Stimulated activated CD8-positive, alpha-beta memory T cell treated with anti-CD3 and anti-CD28 coated beads, Interleukin-7, amount 100 ng/mL, for 1 hour (primary cell): ENCODE results near the gene PPWD1.

Experiments used
- DNase-seq, 2 donors: peaks; one replicate each; pipeline ENCODE4 v3.0.0-alpha.2; 2020; ENCODE audit warnings: low read depth in 2 of 2

The PPWD1 gene

DNA sequence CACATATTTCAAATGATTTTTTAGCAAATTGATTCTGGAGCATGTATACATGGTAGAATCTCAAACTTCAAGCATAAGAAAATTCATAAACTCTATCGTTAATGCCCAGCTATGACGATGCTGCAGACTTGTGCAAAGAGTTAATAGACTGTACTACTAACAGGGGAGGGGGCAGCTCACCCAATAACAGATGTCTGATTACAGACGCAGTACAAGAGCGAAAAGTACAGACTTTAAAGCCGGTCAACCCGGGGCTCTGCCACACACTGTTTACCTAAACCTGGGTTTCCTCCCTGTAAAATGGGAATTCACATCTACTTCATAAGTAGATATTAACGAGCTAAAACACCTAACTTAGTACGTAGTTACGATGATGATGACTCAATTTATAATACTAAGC is 60.4 kb downstream of the PPWD1 start:
- no peak for DNase-seq

DNA sequence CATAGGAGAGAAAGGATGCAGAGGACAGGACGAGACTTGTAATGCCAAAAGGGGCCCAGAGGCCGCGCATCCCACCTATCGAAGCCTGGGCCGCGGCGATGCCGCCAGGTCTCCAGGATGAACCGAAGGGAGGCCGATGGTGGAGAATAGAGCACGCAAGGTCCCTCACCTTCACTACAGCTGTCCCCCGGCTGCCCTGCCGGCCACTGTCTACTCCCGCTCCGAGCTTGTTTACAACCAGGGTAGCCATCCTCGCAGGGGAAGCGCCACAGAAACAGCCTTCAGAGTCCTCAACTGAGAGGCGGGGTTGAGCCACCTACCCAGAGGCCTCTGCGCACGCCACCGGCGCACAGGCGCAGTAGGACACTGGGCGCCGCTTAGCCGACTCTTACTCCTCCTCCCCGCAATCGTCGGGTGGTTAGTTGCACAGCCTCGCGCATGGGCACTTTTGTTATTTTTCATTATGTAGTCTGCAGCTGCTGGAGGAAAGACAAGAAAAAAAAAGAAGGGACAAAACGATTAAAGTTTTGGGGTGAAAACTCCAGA is 61.0 kb downstream of the PPWD1 start, which contains the start of gene TRIM23:
Gene TRIM23 (minus strand): TSS at position 309 of the 546 bp plus-strand sequence. CDS start 59 bp downstream, at position 250.
- DNase-seq = peak; percentile 82 to 86

DNA sequence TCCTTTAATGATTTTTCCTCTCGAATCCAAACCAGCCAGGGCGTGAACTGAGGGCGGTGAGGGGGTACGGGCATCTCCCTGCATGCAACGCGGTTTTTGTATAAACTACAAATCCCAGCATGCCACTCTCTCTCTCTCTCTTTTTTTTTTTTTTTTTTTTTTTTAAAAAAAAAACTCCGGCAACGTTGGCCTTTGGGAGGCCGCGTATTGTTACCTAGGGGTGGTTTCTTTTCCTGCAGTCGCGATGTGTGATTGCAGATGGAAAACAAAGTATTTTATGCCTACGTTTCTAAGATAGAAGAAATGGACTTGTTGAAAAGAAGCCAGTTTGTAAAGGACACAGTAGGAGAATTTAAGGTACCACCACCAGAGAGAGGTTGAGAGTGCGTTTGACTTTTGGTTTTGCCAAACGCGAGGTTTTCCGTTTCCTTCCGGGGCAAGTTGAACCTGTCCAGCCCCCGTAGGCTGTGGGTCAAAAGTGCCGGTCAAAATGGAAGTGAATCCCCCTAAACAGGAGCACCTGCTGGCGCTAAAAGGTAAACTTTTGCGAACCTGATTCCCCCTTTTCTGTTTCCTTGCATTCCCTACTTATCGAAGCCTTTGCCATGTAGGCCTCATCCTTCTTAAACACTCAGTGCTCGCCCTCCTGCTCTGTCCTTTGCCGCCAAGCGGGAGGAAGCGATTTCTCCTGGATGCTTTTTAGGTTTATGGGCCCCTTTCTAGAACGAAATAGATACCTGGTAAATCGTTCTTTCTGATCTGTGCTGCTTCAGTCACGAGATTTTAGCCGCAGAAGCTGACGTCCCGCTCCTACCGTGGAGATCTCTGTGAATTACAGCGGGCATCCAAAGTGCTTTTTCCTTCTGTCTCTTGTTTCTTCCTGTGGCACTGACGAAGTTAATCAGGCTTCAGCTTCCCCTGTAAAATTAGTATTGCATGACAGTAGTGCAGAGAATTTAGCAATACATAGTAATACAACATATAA is 61.8 kb downstream of the PPWD1 start, which contains the start of the genes SHLD3 and TRAPPC13:
Gene SHLD3 (plus strand): TSS at position 457 of the 985 bp plus-strand sequence. CDS start 4,561 bp downstream, outside the sequence.
Gene TRAPPC13 (plus strand): TSS at position 457 of the 985 bp plus-strand sequence. CDS start 34 bp downstream, at position 491.
- peak; percentile 54 to 65 for DNase-seq

DNA sequence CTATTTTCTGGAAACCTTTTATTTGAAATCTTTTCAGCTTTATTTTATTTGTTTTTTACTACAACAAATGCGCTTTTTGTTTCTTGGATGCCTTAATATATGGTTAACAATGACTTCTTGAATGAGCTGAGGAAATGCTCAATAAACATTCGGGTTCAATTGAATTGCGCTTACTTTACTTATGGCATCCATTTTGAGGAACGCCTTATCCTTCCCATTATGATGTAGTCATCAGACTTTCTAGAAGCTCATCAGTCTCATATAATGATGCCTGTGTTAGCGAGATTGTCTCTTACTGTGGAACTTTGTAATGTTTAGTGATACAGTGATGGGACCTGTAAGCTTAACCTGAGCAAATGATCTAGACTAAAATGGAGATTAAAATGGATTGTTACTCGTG is 62.6 kb downstream of the PPWD1 start:
- no peak for DNase-seq

DNA sequence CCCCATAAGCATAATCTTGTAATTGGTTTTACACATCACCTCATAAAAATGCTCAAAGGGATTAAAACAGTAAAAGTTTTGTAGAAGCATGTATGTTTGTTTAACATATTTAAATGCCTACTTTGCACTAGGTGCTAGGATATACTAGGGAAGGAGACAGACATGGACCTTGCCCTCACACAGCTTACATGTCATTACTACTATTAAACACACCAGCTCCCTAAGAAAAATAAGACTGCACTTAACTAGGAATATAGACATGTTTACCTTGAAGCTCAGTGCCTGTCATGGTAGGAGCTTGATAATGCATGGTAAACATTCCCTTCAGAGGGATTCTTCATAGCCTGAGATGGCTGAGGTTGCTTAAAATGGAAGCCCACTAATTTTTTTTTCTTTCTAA is 67.9 kb downstream of the PPWD1 start:
- no peak for DNase-seq
